ENCODE results near the gene GALNT18. TPM values are rescaled to one million over a fixed set of nuclear protein-coding genes. Genes with fewer than 3 reads are reported as not detected.
"Not testable (repeated sequence)": the region's sequence is repeated elsewhere in the genome, so short reads cannot be mapped to it uniquely, and the experiment has no call there.

GALNT18 gene
- total RNA-seq, 8 experiments from 2014 or later = 5.3 to 13.2 (median 8.2) TPM

DNA sequence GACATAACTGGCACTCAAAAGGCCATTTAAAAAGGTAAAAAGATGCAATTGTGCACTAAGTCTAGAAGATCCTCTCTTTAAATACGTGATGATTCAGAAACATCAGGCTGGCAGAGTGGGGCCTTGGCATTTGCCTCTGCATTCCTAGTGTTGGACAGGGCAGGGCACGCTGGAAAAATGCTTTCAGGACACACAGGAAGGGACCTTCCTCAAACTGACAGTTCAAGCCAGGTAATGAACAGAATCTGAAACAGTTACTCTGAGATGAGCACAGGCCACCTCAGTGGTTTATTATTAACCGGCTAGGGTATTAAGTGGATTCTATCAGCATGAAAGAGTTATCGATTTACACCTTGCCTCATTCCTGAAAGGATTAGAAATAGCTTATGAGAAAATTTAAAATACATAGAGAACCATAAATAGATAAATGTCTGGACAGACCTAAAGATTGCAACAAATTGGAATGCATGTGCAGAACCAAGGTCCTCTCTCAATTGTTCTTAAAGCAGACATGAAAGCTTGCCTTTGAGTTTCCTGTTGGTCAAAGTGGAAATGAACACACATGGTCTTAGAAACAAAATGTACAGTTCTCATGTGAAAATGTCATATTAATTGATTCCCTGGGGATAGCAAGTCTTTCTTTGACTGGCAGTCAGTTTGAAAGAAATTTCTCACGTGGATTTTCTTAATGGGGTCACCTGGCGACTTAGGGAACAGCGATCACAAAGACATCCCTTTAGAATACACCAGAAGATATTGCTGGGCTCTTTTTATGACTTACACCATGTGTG is 247.3 kb downstream of the GALNT18 start:
- Histone ChIP-seq H3K4me1 (replicated peaks in 1 of 2) (peaks cover 10 to 20% of the 10 kb centered on the region in 2 donors), H3K4me3 (no peak overlapping the region), H3K27ac (no peak overlapping the region)
- no peak for ATAC-seq (replicated peaks in 6 of 8)
- in situ Hi-C loops (cut with MboI; ENCODE audit: low pct_unique_long_range_greater_than_20kb in 2 of 9, low sequenced_read_pairs in 9 of 9, unreplicated experiment in 9 of 9) = no loop called here
- WGBS, 10 experiments = 53 to 100% (median 94%) methylated on average over 1 to 7 of the region's 7 CpGs

DNA sequence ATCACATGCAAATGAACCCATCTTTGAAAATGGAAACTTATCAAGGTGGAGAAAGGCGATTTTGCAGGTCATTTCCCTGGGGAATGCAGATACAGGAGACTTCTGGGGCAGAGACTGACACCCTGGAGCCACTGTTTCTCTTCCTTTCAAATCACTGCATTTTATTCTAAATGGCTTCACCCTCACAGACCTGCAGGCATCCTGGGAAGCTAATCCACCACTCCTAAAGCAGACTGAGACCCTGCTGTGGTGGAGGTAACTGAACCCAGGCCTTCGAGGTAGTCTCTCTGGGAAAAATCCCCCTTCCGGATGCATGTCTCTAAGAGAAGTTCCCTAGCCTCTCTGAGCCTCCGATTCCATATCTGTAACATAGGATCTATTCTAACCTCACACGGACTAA is 247.9 kb downstream of the GALNT18 start:
- Histone ChIP-seq H3K4me3 (no peak overlapping the region), H3K27ac (no peak overlapping the region), H3K4me1 (replicated peaks in 1 of 2) (peaks cover 10 to 20% of the 10 kb centered on the region in 2 donors)
- no peak for ATAC-seq (replicated peaks in 6 of 8)
- in situ Hi-C loops (cut with MboI; ENCODE audit: low pct_unique_long_range_greater_than_20kb in 2 of 9, low sequenced_read_pairs in 9 of 9, unreplicated experiment in 9 of 9) = no loop called here
- 38 to 87% (median 78%) methylated on average over 2 to 5 of the region's 5 CpGs; no CpG with 5 or more reads in 3 of the 10 experiments for whole genome bisulfite sequencing, 10 experiments

DNA sequence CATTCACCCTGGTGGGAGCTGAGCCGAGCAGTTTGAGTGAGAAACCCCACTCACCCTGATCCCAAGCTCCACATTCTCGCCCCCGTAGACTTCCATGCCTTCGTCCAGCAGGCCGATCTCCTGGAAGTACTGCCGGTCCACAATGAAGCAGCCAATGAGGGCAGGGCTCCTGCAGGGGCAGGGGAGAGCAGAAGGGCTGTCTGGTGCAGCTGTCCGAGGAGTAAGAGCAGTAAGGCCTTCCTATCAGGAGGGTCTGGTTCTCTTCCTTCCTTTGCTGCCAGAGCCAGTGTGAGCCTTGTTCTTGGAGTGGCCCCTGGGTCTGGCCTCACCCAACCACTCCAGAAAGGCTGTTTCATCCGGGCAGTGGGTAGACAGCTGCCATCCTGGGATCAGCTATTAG is 249.3 kb downstream of the GALNT18 start:
- in situ Hi-C loops (cut with MboI; ENCODE audit: low pct_unique_long_range_greater_than_20kb in 2 of 9, low sequenced_read_pairs in 9 of 9, unreplicated experiment in 9 of 9) = no loop called here
- WGBS, 10 experiments = 60 to 100% (median 93%) methylated on average over 1 to 4 of the region's 8 CpGs; no CpG with 5 or more reads in 4 of the 10 experiments
- no peak for ATAC-seq (replicated peaks in 6 of 8)

DNA sequence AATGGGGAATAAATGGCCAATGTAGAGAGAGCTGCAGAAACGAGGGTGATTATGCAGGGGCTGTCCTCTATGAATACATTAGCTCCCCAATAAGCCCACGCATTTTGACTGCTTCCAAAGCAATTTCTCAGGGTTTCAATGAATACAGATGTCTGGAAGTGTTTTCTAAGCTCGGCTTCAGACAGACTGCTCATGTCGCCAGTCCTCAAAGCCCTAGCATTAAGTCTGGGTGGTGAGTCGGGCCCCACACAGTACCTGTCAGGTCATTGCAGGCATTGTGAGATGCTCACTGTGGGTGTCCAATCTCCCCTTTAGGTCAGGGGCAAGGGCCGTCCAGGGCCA is 250.9 kb downstream of the GALNT18 start:
- 0 to 83% (median 62%) methylated on average over 1 to 3 of the region's 6 CpGs; no CpG with 5 or more reads in 4 of the 10 experiments for whole genome bisulfite sequencing, 10 experiments
- Histone ChIP-seq H3K27ac (no peak overlapping the region), H3K4me1 (replicated peaks in 1 of 2) (peaks cover 10 to 20% of the 10 kb centered on the region in 2 donors), H3K4me3 (no peak overlapping the region)
- in situ Hi-C loops (cut with MboI; ENCODE audit: low pct_unique_long_range_greater_than_20kb in 2 of 9, low sequenced_read_pairs in 9 of 9, unreplicated experiment in 9 of 9) = no loop called here
- ATAC-seq (replicated peaks in 6 of 8) = peak in 3 of 8 experiments; percentile 9 to 91 (median 58)

More for the DNA sequence above, 249.3 kb downstream of the GALNT18 start:
- Histone ChIP-seq H3K4me1 (replicated peaks in 1 of 2) (peaks cover 10 to 20% of the 10 kb centered on the region in 2 donors), H3K27ac (no peak overlapping the region), H3K4me3 (no peak overlapping the region)

DNA sequence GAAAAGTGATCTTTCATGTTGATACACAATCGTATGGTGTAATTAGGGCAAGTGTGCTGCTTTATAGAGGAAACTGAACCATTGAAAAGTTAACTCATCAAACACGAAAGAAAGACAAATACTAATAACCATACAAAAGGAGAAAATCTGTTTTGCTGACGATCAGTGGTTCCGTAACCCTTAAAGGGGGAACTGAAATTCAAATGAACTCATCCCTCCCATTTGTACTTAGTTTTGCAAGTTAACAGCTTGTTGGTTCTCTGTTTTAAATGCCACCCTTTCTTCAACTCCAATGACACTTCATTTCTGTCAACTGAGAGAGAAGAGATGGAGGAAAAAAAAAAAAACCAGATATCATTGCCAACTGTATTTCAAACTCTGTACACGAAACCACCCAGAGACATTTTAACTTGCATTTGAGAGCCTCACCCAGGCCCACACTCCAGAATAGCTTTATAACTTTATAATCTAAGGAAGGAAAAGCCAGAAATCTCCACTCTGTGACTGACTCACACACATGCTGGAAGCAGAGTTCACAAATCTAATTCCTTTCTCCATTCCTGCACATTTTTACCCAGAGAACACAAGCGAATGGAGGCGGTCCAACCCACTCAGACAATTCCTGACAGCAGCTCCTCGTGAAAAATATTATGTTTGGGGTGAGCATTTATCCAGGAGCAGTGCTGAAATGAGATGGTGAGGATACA is 251.4 kb downstream of the GALNT18 start:
- Histone ChIP-seq H3K4me3 (no peak overlapping the region), H3K27ac (no peak overlapping the region), H3K4me1 (replicated peaks in 1 of 2) (peaks cover 10 to 20% of the 10 kb centered on the region in 2 donors)
- in situ Hi-C loops (cut with MboI; ENCODE audit: low pct_unique_long_range_greater_than_20kb in 2 of 9, low sequenced_read_pairs in 9 of 9, unreplicated experiment in 9 of 9) = no loop called here
- WGBS, 10 experiments = 32 to 100% (median 62%) methylated on average over 1 to 8 of the region's 8 CpGs
- peak in 6 of 8 experiments; percentile 27 to 90 (median 68) for ATAC-seq (replicated peaks in 6 of 8)

DNA sequence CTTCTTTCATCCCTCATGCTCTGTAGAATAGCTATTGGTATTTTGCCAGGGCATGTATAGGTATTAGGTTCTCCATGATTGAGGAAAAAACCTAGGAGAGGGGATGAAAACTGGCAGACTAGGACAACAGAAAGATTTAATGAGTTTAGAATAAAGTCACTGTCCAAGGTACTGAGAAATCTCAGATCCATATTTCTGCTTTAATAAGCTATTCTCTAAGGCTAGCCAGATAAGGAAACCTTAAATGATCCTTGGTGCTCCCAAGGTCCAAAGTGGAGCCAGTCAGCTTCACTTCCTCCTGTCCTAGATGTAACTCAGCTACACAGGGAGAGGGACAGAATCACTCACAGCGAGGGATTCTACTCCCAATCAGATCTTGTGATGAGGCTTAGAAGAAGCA is 255.0 kb downstream of the GALNT18 start:
- in situ Hi-C loops (cut with MboI; ENCODE audit: low pct_unique_long_range_greater_than_20kb in 2 of 9, low sequenced_read_pairs in 9 of 9, unreplicated experiment in 9 of 9) = no loop called here
- H3K4me1 ChIP-seq (replicated peaks in 1 of 2) = peaks cover 10 to 16% of the 10 kb centered on the region in 2 donors
- H3K4me3 ChIP-seq = no peak overlapping the region
- H3K27ac ChIP-seq = no peak overlapping the region
- no peak for ATAC-seq (replicated peaks in 6 of 8)
- 40 to 100% (median 89%) methylated on average over 1 of the region's 1 CpG; no CpG with 5 or more reads in 4 of the 10 experiments for WGBS, 10 experiments

DNA sequence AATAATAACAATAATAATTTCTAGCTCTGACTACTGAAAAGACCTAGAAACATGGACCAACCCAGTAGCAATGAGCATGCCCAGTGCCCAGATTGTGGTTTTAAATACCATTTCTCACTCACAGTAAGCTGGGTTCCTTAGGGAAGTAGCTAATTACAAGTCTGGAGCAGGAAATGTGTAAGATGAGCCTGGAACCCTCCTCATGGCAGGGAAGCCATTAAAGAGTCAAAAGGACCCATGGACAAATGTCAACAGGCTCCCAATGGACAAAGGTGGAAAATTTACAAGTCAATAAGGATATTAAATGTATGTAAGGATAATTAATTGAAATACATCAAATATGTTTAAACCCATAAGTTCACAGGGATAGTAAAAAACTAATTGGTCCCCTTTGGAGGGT is 258.1 kb downstream of the GALNT18 start:
- Histone ChIP-seq H3K4me3 (no peak overlapping the region), H3K4me1 (replicated peaks in 1 of 2) (no peaks in the 10 kb centered on the region), H3K27ac (no peak overlapping the region)
- ATAC-seq (replicated peaks in 6 of 8) = no peak
- in situ Hi-C loops (cut with MboI; ENCODE audit: low pct_unique_long_range_greater_than_20kb in 2 of 9, low sequenced_read_pairs in 9 of 9, unreplicated experiment in 9 of 9) = no loop called here

DNA sequence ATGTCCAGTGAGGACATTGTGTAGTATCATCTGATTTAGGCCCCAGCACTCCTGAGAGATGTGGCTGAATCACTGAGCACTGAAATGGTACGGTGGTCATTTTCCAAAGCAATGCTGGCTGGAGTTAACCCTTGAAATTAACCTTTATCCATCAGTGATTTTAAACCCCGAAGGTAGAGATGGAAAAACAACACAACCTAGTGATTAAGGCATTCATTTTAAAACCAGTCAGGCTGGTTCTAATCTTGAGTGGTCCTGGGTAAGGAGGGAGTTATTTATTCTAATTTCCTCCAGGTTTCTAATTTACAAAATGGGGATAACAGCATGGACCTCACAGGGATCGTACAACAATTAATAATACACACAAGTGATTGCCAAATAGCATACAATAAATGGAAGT is 262.2 kb downstream of the GALNT18 start:
- ATAC-seq (replicated peaks in 6 of 8) = no peak
- Histone ChIP-seq H3K27ac (no peak overlapping the region), H3K4me3 (no peak overlapping the region), H3K4me1 (replicated peaks in 1 of 2) (no peaks in the 10 kb centered on the region)
- 55 to 100% (median 88%) methylated on average over 1 to 3 of the region's 3 CpGs; no CpG with 5 or more reads in 2 of the 10 experiments for WGBS, 10 experiments
- in situ Hi-C loops (cut with MboI; ENCODE audit: low pct_unique_long_range_greater_than_20kb in 2 of 9, low sequenced_read_pairs in 9 of 9, unreplicated experiment in 9 of 9) = no loop called here

DNA sequence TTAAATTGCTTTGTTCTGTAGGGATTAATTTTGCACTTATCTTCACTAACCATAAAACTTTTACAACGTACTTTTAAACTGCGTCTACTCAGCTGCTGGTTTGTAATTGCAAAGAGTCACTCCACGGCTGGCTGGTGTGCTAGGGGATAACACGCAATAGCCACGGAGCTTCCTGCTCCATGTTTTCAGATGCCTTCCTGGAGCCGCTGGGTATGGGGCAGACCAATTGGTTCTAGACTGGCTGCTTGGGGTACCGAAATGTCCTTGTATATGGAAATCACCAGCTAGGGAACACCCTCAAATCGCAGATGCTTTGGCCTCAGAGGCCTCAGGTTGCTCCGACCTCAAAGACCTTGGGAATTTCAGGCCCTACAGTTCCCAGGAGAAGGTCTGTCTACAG is 265.0 kb downstream of the GALNT18 start:
- H3K27ac ChIP-seq = no peak overlapping the region
- 40 to 100% (median 88%) methylated on average over 1 to 7 of the region's 9 CpGs; no CpG with 5 or more reads in 2 of the 10 experiments for WGBS, 10 experiments
- no peaks in the 10 kb centered on the region for H3K4me1 ChIP-seq (replicated peaks in 1 of 2)
- no peak for ATAC-seq (replicated peaks in 6 of 8)
- in situ Hi-C loops (cut with MboI; ENCODE audit: low pct_unique_long_range_greater_than_20kb in 2 of 9, low sequenced_read_pairs in 9 of 9, unreplicated experiment in 9 of 9) = no loop called here
- no peak overlapping the region for H3K4me3 ChIP-seq

DNA sequence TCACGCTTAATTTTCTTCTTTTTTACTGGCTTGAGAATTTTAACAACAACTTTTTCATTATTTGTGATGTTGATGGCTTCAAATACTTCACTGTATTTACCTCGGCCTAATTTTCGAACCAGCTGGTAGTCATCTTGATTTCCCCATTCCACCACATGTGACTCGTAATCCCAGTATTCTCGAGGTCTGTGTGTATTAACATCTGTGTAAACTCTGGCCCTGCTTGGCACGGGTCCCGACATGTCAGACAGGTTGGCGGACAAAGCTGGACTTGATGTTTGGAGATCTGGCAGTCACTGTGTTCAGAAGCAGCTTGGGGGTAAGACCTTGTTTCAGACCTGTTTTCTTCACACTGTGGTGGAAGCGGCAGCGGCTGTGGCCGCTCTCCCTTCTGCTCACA is 268.9 kb downstream of the GALNT18 start, which contains the start of gene CSNK2A3:
Gene CSNK2A3 (minus strand): TSS at position 373 of the 400 bp plus-strand sequence. CDS start 131 bp downstream, at position 242.
- peak in 1 of 8 experiments; percentile 33 for ATAC-seq (replicated peaks in 6 of 8)
- in situ Hi-C loops (cut with MboI; ENCODE audit: low pct_unique_long_range_greater_than_20kb in 2 of 9, low sequenced_read_pairs in 9 of 9, unreplicated experiment in 9 of 9); H3K4me3 ChIP-seq; H3K27ac ChIP-seq; H3K4me1 ChIP-seq (replicated peaks in 1 of 2): not testable (repeated sequence)
- 87 to 100% (median 95%) methylated on average over 1 to 7 of the region's 11 CpGs; no CpG with 5 or more reads in 5 of the 10 experiments for WGBS, 10 experiments

DNA sequence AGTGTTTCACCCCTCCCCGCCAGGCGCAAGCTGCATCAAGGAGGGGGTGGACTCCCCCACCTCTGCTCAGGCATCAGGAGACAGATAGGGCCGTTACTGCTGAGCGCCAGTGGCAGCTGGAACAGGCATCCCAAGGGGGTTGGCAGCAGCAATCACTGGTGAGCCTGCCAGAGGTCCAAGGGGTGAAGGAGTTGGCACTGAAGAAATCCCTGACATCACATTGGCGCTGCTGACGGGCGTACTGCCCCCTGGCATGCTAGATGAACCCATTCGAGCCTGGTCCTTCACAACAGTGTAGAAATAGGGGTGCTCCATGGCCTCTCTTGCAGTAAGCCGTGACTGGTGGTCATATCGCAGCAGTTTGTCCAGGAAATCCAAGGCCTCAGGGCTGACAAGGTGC is 270.0 kb downstream of the GALNT18 start:
- H3K4me3 ChIP-seq; H3K4me1 ChIP-seq (replicated peaks in 1 of 2); in situ Hi-C loops (cut with MboI; ENCODE audit: low pct_unique_long_range_greater_than_20kb in 2 of 9, low sequenced_read_pairs in 9 of 9, unreplicated experiment in 9 of 9); H3K27ac ChIP-seq: not testable (repeated sequence)
- ATAC-seq (replicated peaks in 6 of 8) = peak in 1 of 8 experiments; percentile 67
- WGBS, 10 experiments = 65 to 78% (median 73%) methylated on average over 2 to 6 of the region's 10 CpGs; no CpG with 5 or more reads in 6 of the 10 experiments

DNA sequence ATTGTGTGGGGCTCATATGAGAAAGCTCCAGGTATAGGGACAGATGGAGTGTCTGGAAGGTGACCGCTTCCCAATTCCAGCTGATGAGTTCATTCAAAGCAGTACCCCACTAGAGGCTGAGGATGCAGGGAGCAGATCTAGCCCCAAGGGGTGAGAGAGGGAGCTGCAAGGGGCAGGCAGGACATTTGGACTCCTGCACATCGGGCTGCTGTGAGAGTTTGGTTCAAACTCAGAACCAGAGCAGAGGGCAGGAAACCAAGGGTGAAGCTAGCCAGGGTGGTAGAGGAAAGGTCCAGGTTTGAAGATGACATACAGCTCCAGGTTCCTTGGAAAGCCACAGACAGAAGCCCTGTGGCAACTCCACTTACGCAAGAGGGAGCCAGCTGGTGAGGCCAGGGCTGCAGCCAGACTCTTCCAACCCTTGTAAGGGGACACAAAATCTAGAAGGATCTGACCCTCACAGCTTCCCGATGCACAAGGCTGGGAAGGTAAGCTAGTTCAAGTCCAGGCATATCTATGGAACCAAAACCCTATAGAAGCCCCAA is 270.7 kb downstream of the GALNT18 start:
- in situ Hi-C loops (cut with MboI; ENCODE audit: low pct_unique_long_range_greater_than_20kb in 2 of 9, low sequenced_read_pairs in 9 of 9, unreplicated experiment in 9 of 9) = no loop called here
- no peaks in the 10 kb centered on the region for H3K4me1 ChIP-seq (replicated peaks in 1 of 2)
- H3K4me3 ChIP-seq = no peak overlapping the region
- ATAC-seq (replicated peaks in 6 of 8) = no peak
- no peak overlapping the region for H3K27ac ChIP-seq
- WGBS, 10 experiments = 86 to 100% (median 97%) methylated on average over 1 to 3 of the region's 4 CpGs; no CpG with 5 or more reads in 5 of the 10 experiments

DNA sequence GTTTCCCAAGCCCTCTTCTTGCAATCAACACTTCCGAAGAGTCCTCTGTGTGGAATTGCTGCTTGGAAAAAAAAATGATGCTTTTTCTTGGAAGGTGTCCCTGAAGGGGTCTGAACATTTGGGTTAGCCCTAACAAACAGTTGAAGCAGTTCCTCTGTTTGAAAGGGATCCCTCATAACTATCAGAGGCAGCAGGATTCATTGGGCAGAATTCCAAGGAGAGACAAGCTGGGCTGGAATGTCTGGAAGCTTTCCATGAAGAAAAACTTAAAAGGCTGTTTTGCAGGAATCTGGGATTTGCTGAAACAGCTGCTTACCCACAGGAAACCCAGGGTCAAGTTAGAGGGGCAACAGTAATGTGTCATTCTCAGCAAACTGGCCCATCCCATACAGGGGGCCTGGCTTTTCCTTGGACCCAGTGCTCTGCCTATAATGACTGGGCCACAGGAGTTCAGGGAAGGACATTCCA is 271.9 kb downstream of the GALNT18 start:
- no peak overlapping the region for H3K4me3 ChIP-seq
- ATAC-seq (replicated peaks in 6 of 8) = peak in 3 of 8 experiments; percentile 23 to 68 (median 60)
- no peaks in the 10 kb centered on the region for H3K4me1 ChIP-seq (replicated peaks in 1 of 2)
- no peak overlapping the region for H3K27ac ChIP-seq
- WGBS, 10 experiments = 11 to 100% (median 92%) methylated on average over 1 of the region's 1 CpG; no CpG with 5 or more reads in 3 of the 10 experiments
- in situ Hi-C loops (cut with MboI; ENCODE audit: low pct_unique_long_range_greater_than_20kb in 2 of 9, low sequenced_read_pairs in 9 of 9, unreplicated experiment in 9 of 9) = no loop called here
